PFSK-1 (cell line): ENCODE data around the gene ARHGAP6.

ENCODE experiments used
- SIN3A ChIP-seq: IDR thresholded peaks from 2 replicates; pipeline ENCODE4 v1.6.1; 2012; ENCODE audit warnings: mild to moderate bottlenecking, low read length, moderate library complexity, borderline replicate concordance; ENCODE audit not compliant: insufficient read depth
- TAF1 ChIP-seq: IDR thresholded peaks from 2 replicates; pipeline ENCODE4 v1.6.1; 2012; ENCODE audit warnings: low read length, control low read depth, borderline replicate concordance; ENCODE audit not compliant: insufficient read depth
- TF ChIP-seq, protein P1 (sequence below), 2 experiments: IDR thresholded peaks; 2 replicates each; pipeline versions ENCODE4 v1.6.1 to v1.8.0; 2011 to 2012; ENCODE audit warnings: low read depth in 2 of 2, low read length in 2 of 2, control low read depth in 1 of 2, inconsistent platforms in 1 of 2, mild to moderate bottlenecking in 1 of 2, moderate library complexity in 1 of 2; ENCODE audit not compliant: insufficient read depth in 1 of 2

DNA sequence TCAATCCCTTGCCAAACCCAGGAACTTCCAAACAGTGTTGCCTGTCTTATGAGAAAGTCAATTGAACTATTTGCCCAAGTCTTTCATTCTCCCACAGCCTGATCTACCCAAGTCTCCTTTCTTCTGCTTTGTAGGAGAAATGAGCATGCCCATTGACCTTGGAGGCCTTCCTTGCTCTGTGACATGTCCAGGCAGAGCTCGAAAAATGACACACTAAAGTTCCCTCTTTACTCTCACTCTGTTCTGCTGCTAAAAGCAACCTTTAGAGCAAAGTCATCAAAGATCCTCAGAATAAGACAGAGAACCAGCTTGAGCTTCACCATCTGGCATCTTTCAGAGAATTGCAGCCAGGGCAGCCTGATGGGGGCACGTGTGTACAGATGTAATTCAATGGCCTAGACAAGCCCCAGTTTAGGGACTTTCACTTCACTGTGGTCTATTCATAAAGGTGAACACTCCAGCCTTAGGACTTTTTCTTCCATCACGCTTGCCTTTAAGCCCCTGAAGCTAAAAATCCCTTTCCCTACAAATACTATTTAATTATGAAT, 236.1 kb downstream of the ARHGAP6 start:
- TF ChIP-seq, protein P1, sequence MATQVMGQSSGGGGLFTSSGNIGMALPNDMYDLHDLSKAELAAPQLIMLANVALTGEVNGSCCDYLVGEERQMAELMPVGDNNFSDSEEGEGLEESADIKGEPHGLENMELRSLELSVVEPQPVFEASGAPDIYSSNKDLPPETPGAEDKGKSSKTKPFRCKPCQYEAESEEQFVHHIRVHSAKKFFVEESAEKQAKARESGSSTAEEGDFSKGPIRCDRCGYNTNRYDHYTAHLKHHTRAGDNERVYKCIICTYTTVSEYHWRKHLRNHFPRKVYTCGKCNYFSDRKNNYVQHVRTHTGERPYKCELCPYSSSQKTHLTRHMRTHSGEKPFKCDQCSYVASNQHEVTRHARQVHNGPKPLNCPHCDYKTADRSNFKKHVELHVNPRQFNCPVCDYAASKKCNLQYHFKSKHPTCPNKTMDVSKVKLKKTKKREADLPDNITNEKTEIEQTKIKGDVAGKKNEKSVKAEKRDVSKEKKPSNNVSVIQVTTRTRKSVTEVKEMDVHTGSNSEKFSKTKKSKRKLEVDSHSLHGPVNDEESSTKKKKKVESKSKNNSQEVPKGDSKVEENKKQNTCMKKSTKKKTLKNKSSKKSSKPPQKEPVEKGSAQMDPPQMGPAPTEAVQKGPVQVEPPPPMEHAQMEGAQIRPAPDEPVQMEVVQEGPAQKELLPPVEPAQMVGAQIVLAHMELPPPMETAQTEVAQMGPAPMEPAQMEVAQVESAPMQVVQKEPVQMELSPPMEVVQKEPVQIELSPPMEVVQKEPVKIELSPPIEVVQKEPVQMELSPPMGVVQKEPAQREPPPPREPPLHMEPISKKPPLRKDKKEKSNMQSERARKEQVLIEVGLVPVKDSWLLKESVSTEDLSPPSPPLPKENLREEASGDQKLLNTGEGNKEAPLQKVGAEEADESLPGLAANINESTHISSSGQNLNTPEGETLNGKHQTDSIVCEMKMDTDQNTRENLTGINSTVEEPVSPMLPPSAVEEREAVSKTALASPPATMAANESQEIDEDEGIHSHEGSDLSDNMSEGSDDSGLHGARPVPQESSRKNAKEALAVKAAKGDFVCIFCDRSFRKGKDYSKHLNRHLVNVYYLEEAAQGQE (IDR thresholded peaks at IDR 0.05; ENCODE audit: insufficient read depth in 1 of 2, low read depth in 2 of 2, low read length in 2 of 2) = no peak
- TF ChIP-seq TAF1 = no peak
- TF ChIP-seq SIN3A = no peak
